ENCODE data around the gene PAQR6. TPM values are rescaled to one million over a fixed set of nuclear protein-coding genes. Genes with fewer than 3 reads are reported as not detected.

Gene PAQR6
- polyA plus RNA-seq, 1 donor from 2014 or later = 16.8 TPM

- Histone ChIP-seq H3K4me3 (ENCODE audit: low read length) (peak overlapping the region; percentile 78), H3K36me3 (ENCODE audit: insufficient read depth, low read length) (no peaks in the 10 kb centered on the region), H2AFZ (ENCODE audit: low read depth, low read length) (no peak overlapping the region), H3K27ac (ENCODE audit: low read length) (no peak overlapping the region), H3K27me3 (ENCODE audit: insufficient read depth, low read depth, low read length) (no peaks in the 10 kb centered on the region), H3F3A (ENCODE audit: insufficient read depth, low read length, poor library complexity, severe bottlenecking) (no peaks in the 10 kb centered on the region), H3K9me3 (ENCODE audit: low read length) (no peaks in the 10 kb centered on the region), H3K9ac (ENCODE audit: low read length) (peak overlapping the region; percentile 80), H3K9me2 (ENCODE audit: insufficient read depth, low read length) (no peaks in the 10 kb centered on the region), H3K79me2 (replicated peaks; ENCODE audit: insufficient read depth, low read length) (peaks cover 34% of the 10 kb centered on the region), H3K4me2 (ENCODE audit: low read length) (peak overlapping the region; percentile 63), H4K20me1 (ENCODE audit: insufficient read depth) (no peaks in the 10 kb centered on the region)
- TF ChIP-seq EP300 (conservative IDR thresholded peaks at IDR 0.05; ENCODE audit: poor library complexity, severe bottlenecking) (no peak), POLR2AphosphoS5 (IDR thresholded peaks at IDR 0.05) (no peak), TAF1 (IDR thresholded peaks at IDR 0.05; ENCODE audit: low read depth) (no peak), EZH2 (IDR thresholded peaks at IDR 0.05; ENCODE audit: borderline replicate concordance, insufficient read depth, low read length, poor library complexity, severe bottlenecking) (no peak), CTCF (IDR thresholded peaks at IDR 0.05; ENCODE audit: poor library complexity, severe bottlenecking) (no peak)
Measured at GRCh38 chr1:156281281-156281680, 33.4 kb upstream of the PAQR6 start.

- TF ChIP-seq MXI1 (conservative IDR thresholded peaks at IDR 0.05; ENCODE audit: poor library complexity, severe bottlenecking) = no peak
- TF ChIP-seq EZH2 (IDR thresholded peaks at IDR 0.05; ENCODE audit: borderline replicate concordance, insufficient read depth, low read length, poor library complexity, severe bottlenecking) = no peak
- TF ChIP-seq EP300 (conservative IDR thresholded peaks at IDR 0.05; ENCODE audit: poor library complexity, severe bottlenecking) = no peak
- TF ChIP-seq POLR2AphosphoS5 (IDR thresholded peaks at IDR 0.05) = no peak
- TF ChIP-seq CTCF (IDR thresholded peaks at IDR 0.05; ENCODE audit: poor library complexity, severe bottlenecking) = no peak
- TF ChIP-seq SMC3 (conservative IDR thresholded peaks at IDR 0.05; ENCODE audit: poor library complexity) = no peak
- TF ChIP-seq REST (IDR thresholded peaks at IDR 0.05; ENCODE audit: borderline replicate concordance) = no peak
- no peak for TF ChIP-seq RAD21 (conservative IDR thresholded peaks at IDR 0.05)
- TF ChIP-seq TAF1 (IDR thresholded peaks at IDR 0.05; ENCODE audit: low read depth) = no peak
- H3K4me2 ChIP-seq (ENCODE audit: low read length) = no peak overlapping the region
- no peaks in the 10 kb centered on the region for H3K9me2 ChIP-seq (ENCODE audit: insufficient read depth, low read length)
- peaks cover 34% of the 10 kb centered on the region for H3K79me2 ChIP-seq (replicated peaks; ENCODE audit: insufficient read depth, low read length)
- H3K36me3 ChIP-seq (ENCODE audit: insufficient read depth, low read length) = peaks cover under 1% of the 10 kb centered on the region
- no peak overlapping the region for H3K4me3 ChIP-seq (ENCODE audit: low read length)
- H3F3A ChIP-seq (ENCODE audit: insufficient read depth, low read length, poor library complexity, severe bottlenecking) = no peaks in the 10 kb centered on the region
- H3K9me3 ChIP-seq (ENCODE audit: low read length) = no peaks in the 10 kb centered on the region
- H3K9ac ChIP-seq (ENCODE audit: low read length) = no peak overlapping the region
- no peaks in the 10 kb centered on the region for H3K27me3 ChIP-seq (ENCODE audit: insufficient read depth, low read depth, low read length)
- no peak overlapping the region for H2AFZ ChIP-seq (ENCODE audit: low read depth, low read length)
- H4K20me1 ChIP-seq (ENCODE audit: insufficient read depth) = no peaks in the 10 kb centered on the region
- no peak overlapping the region for H3K27ac ChIP-seq (ENCODE audit: low read length)
Measured at GRCh38 chr1:156279837-156280236, 32.0 kb upstream of the PAQR6 start.

Measured in neural cell (in vitro differentiated cells).